ENCODE data around the gene KLLN. TPM values are rescaled to one million over a fixed set of nuclear protein-coding genes. Genes with fewer than 3 reads are reported as not detected.

KLLN gene
- total and polyA plus RNA-seq, 2 of the 13 experiments (the other 11 are each of a cell fraction or from before 2014, with no cell fraction given) = 0.08 to 0.44 TPM

DNA sequence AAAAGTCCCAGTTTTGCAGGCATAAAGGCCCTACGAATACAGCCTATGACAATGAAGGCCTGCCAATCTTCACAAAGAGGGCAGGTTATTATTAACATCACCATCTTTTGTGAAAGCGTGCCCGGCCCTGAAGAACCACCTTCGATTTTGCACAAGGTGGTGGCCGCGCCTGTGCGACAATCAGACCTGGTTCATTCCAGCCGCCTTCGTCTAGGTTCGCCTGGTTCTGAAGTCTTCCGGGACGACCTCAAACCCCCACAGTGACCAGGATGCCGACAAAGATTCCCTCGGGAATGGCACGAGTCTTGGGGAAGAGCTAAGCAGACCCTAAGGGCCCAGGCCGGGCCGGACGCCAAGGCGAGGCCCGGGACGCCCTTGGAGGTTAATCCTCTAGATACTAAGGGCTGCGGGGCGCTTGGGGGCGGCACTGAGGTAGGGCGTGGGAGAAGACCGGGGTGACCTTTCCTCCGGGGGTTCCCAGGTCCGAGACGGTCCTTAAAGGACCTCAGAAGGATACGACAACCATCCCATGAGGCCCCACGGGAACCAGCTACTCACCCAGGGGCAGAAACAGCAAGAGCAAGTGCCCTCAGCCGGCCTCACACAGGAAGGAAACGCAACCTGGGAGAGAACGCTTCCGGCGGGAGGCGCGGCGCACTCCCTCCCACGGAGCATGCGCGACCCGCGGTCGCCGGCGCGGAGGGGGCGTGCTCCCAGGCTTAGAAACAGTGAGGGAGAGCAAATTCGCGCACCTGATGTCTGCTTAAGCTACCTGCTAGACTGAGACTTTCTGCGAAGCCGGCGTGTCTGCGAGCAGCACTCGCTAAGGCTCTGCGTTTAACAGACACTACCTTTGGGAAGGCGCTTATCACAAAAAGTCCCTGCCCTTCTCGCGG lies 45.5 kb downstream of the KLLN start, which contains the start of gene ATAD1 (continued):
- TF ChIP-seq NFAT5 (CRISPR knock-in tag; IDR thresholded peaks at IDR 0.05) (0 out of 2 replicates have a peak, but pooled peaks have one; percentile 28), ASH2L (IDR thresholded peaks at IDR 0.05; ENCODE audit: insufficient read length, low read depth, low read length) (peak; percentile 77), ZMYM3 (CRISPR knock-in tag; IDR thresholded peaks at IDR 0.05) (no peak), SP5 (CRISPR knock-in tag; IDR thresholded peaks at IDR 0.05; ENCODE audit: borderline replicate concordance, low read depth) (peak; percentile 15; the same call in 1 of the 2 replicates), HHEX (CRISPR knock-in tag; IDR thresholded peaks at IDR 0.05) (no peak), ZNF839 (CRISPR knock-in tag; IDR thresholded peaks at IDR 0.05; ENCODE audit: borderline replicate concordance) (peak; percentile 77; the same call in 1 of the 2 replicates), FOXC1 (CRISPR knock-in tag; IDR thresholded peaks at IDR 0.05; ENCODE audit: borderline replicate concordance) (peak; percentile 22; the same call in 1 of the 2 replicates), NONO (IDR thresholded peaks at IDR 0.05) (no peak), NONO (CRISPR knock-in tag; conservative IDR thresholded peaks at IDR 0.05) (no peak), GPBP1L1 (CRISPR knock-in tag; IDR thresholded peaks at IDR 0.05) (no peak)
- TF ChIP-seq, protein P1, sequence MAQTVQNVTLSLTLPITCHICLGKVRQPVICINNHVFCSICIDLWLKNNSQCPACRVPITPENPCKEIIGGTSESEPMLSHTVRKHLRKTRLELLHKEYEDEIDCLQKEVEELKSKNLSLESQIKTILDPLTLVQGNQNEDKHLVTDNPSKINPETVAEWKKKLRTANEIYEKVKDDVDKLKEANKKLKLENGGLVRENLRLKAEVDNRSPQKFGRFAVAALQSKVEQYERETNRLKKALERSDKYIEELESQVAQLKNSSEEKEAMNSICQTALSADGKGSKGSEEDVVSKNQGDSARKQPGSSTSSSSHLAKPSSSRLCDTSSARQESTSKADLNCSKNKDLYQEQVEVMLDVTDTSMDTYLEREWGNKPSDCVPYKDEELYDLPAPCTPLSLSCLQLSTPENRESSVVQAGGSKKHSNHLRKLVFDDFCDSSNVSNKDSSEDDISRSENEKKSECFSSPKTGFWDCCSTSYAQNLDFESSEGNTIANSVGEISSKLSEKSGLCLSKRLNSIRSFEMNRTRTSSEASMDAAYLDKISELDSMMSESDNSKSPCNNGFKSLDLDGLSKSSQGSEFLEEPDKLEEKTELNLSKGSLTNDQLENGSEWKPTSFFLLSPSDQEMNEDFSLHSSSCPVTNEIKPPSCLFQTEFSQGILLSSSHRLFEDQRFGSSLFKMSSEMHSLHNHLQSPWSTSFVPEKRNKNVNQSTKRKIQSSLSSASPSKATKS (CRISPR knock-in tag; IDR thresholded peaks at IDR 0.05) = no peak
- TF ChIP-seq, protein P2, sequence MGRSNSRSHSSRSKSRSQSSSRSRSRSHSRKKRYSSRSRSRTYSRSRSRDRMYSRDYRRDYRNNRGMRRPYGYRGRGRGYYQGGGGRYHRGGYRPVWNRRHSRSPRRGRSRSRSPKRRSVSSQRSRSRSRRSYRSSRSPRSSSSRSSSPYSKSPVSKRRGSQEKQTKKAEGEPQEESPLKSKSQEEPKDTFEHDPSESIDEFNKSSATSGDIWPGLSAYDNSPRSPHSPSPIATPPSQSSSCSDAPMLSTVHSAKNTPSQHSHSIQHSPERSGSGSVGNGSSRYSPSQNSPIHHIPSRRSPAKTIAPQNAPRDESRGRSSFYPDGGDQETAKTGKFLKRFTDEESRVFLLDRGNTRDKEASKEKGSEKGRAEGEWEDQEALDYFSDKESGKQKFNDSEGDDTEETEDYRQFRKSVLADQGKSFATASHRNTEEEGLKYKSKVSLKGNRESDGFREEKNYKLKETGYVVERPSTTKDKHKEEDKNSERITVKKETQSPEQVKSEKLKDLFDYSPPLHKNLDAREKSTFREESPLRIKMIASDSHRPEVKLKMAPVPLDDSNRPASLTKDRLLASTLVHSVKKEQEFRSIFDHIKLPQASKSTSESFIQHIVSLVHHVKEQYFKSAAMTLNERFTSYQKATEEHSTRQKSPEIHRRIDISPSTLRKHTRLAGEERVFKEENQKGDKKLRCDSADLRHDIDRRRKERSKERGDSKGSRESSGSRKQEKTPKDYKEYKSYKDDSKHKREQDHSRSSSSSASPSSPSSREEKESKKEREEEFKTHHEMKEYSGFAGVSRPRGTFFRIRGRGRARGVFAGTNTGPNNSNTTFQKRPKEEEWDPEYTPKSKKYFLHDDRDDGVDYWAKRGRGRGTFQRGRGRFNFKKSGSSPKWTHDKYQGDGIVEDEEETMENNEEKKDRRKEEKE (IDR thresholded peaks at IDR 0.05) = no peak
- TF ChIP-seq, protein P3, sequence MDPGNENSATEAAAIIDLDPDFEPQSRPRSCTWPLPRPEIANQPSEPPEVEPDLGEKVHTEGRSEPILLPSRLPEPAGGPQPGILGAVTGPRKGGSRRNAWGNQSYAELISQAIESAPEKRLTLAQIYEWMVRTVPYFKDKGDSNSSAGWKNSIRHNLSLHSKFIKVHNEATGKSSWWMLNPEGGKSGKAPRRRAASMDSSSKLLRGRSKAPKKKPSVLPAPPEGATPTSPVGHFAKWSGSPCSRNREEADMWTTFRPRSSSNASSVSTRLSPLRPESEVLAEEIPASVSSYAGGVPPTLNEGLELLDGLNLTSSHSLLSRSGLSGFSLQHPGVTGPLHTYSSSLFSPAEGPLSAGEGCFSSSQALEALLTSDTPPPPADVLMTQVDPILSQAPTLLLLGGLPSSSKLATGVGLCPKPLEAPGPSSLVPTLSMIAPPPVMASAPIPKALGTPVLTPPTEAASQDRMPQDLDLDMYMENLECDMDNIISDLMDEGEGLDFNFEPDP (CRISPR knock-in tag; conservative IDR thresholded peaks at IDR 0.05) = 0 out of 2 replicates have a peak, but pooled peaks have one; percentile 68

All from HepG2 (cell line).